MM.1S (cell line): ENCODE results near the gene CTNND1.

Experiments used
- EZH2 ChIP-seq: fragments of 300-600 bp; sonication (generic); optimal IDR thresholded peaks from 2 replicates; pipeline ENCODE3; 2017; ENCODE audit warnings: low read depth, mild to moderate bottlenecking, antibody characterized with exemption, low read length, mixed read lengths
- TF ChIP-seq, protein P1 (sequence below): fragments of 300-600 bp; sonication (generic); IDR thresholded peaks from 2 replicates; pipeline ENCODE4 v1.5.1; 2016; ENCODE audit warnings: antibody characterized with exemption, low read length, mixed read lengths

DNA sequence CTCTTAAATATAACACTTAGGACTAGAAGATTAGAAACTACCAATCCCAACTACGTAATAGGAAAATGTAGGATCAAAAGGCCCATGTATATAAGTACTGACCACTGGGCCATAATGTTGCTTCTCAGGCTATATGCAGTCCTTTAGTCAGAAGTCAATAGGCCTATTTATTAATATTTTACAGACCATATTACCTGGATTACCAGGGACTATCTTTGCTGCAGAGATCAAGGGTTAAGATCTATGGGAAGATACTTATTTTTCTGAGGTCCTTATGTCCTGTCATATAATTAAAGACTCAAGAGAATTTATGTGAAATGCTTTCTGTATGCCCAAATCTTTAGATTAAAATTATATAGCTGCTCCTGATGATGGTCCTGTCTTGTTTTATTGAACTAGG, 57.2 kb downstream of the CTNND1 start:
- TF ChIP-seq, protein P1, sequence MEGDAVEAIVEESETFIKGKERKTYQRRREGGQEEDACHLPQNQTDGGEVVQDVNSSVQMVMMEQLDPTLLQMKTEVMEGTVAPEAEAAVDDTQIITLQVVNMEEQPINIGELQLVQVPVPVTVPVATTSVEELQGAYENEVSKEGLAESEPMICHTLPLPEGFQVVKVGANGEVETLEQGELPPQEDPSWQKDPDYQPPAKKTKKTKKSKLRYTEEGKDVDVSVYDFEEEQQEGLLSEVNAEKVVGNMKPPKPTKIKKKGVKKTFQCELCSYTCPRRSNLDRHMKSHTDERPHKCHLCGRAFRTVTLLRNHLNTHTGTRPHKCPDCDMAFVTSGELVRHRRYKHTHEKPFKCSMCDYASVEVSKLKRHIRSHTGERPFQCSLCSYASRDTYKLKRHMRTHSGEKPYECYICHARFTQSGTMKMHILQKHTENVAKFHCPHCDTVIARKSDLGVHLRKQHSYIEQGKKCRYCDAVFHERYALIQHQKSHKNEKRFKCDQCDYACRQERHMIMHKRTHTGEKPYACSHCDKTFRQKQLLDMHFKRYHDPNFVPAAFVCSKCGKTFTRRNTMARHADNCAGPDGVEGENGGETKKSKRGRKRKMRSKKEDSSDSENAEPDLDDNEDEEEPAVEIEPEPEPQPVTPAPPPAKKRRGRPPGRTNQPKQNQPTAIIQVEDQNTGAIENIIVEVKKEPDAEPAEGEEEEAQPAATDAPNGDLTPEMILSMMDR: no peak
- no peak for TF ChIP-seq EZH2
